Measurements from ENCODE around the gene CARD9. TPM values are rescaled to one million over a fixed set of nuclear protein-coding genes. Genes with fewer than 3 reads are reported as not detected.

Gene CARD9
- total and polyA plus RNA-seq, 2 of the 4 experiments (the other 2 are of a cell fraction), result 0.36 to 1.9 TPM

- TSS peak; percentile 76 for BruUV-seq (replicated peaks)
- Histone ChIP-seq H3K56ac (ENCODE audit: extremely low read depth, insufficient read depth, low read length) (no peak overlapping the region), H3K23ac (ENCODE audit: low read depth, low read length) (no peak overlapping the region), H3K18ac (ENCODE audit: low read depth, low read length) (no peak overlapping the region), H3K14ac (replicated peaks; ENCODE audit: low read depth, low read length) (no peak overlapping the region), H3K4me3 (ENCODE audit: insufficient read depth, low read depth, low read length) (no peak overlapping the region), H2AFZ (replicated peaks; ENCODE audit: low read length, poor library complexity) (no peak overlapping the region), H4K91ac (ENCODE audit: insufficient read depth, low read depth, low read length) (no peak overlapping the region), H3K27ac (ENCODE audit: insufficient read depth, low read length) (no peak overlapping the region), H3K4ac (ENCODE audit: low read depth, low read length) (no peak overlapping the region), H2BK120ac (ENCODE audit: low read depth, low read length) (no peak overlapping the region), H2BK15ac (ENCODE audit: low read depth, low read length) (no peak overlapping the region), H2AK5ac (ENCODE audit: low read depth, low read length) (no peak overlapping the region), H3K9me1 (ENCODE audit: insufficient read depth, low read length) (no peaks in the 10 kb centered on the region), H2BK5ac (ENCODE audit: low read depth, low read length, poor library complexity, severe bottlenecking) (no peak overlapping the region), H3K4me1 (ENCODE audit: control insufficient read depth, insufficient read depth, low read length) (no peaks in the 10 kb centered on the region), H3K27me3 (ENCODE audit: control insufficient read depth, insufficient read depth, low read length) (no peaks in the 10 kb centered on the region), H4K5ac (ENCODE audit: low read depth, low read length) (no peak overlapping the region), H3K9me3 (ENCODE audit: control insufficient read depth, insufficient read depth, low read length) (no peaks in the 10 kb centered on the region), H2AK9ac (replicated peaks; ENCODE audit: low read depth, low read length, poor library complexity) (no peak overlapping the region), H3K36me3 (ENCODE audit: control insufficient read depth, insufficient read depth, low read length) (peaks cover 71% of the 10 kb centered on the region), H2BK20ac (ENCODE audit: low read depth, low read length) (no peak overlapping the region), H3K79me1 (ENCODE audit: low read depth in 1 of 2, low read length in 2 of 2) (peaks cover 0 to 4% of the 10 kb centered on the region in 2 experiments; a peak in 2 of 4 replicates), H3K9ac (ENCODE audit: low read depth, low read length) (no peak overlapping the region), H4K20me1 (ENCODE audit: insufficient read depth, low read length) (no peaks in the 10 kb centered on the region), H4K8ac (ENCODE audit: low read depth in 2 of 2, low read length in 2 of 2) (no peak overlapping the region), H3K4me2 (ENCODE audit: low read depth, low read length) (no peak overlapping the region)
- dilution Hi-C loops (cut with HindIII; ENCODE audit: low sequenced_read_pairs, unreplicated experiment) (no loop called here), in situ Hi-C loops (cut with MboI; ENCODE audit: low sequenced_read_pairs) (no loop called here), intact Hi-C loops (cut with micrococcal nuclease) (no loop called here)
- ATAC-seq (ENCODE audit: low read depth), result no peak
- POLR2A ChIA-PET (ENCODE audit: unreplicated experiment), result no interaction called here
- WGBS, 2 experiments (ENCODE audit: extremely low coverage in 2 of 2, insufficient read length in 1 of 2), result 93% methylated on average over 8 of the region's 13 CpGs; no CpG with 5 or more reads in 1 of the 2 experiments
- CTCF ChIA-PET, result interaction anchor here (1.6 kb wide), 1 partner anchor 13 kb away, joined by 3 read pairs; no protein-coding TSS in a partner anchor
- TF ChIP-seq USF2 (IDR thresholded peaks at IDR 0.05; ENCODE audit: low read depth, low read length), result no peak
- TF ChIP-seq BHLHE40 (IDR thresholded peaks at IDR 0.05; ENCODE audit: low read depth, low read length), result no peak
- TF ChIP-seq CEBPB (IDR thresholded peaks at IDR 0.05; ENCODE audit: low read depth, low read length), result no peak
- TF ChIP-seq MAFK (IDR thresholded peaks at IDR 0.05; ENCODE audit: low read depth, low read length), result no peak
- TF ChIP-seq MXI1 (IDR thresholded peaks at IDR 0.05; ENCODE audit: borderline replicate concordance, low read depth, low read length), result no peak
- no peak for TF ChIP-seq SMC3 (IDR thresholded peaks at IDR 0.05; ENCODE audit: low read depth, low read length)
- no peak for TF ChIP-seq RFX5 (IDR thresholded peaks at IDR 0.05; ENCODE audit: low read depth, low read length)
- TF ChIP-seq CTCF (conservative IDR thresholded peaks at IDR 0.05; ENCODE audit: low read depth, low read length), result no peak
- TF ChIP-seq POLR2A (IDR thresholded peaks at IDR 0.05; ENCODE audit: low read depth, low read length), result no peak
- TF ChIP-seq NFE2L2 (IDR thresholded peaks at IDR 0.05; ENCODE audit: low read depth, low read length), result no peak
- TF ChIP-seq RCOR1 (IDR thresholded peaks at IDR 0.05; ENCODE audit: insufficient replicate concordance, low read length), result no peak
- TF ChIP-seq ELK1 (IDR thresholded peaks at IDR 0.05; ENCODE audit: borderline replicate concordance, low read depth, low read length), result no peak
- TF ChIP-seq RAD21 (IDR thresholded peaks at IDR 0.05; ENCODE audit: low read length), result no peak
- no peak for TF ChIP-seq MAZ (IDR thresholded peaks at IDR 0.05; ENCODE audit: borderline replicate concordance, low read depth, low read length)
- TF ChIP-seq FOS (IDR thresholded peaks at IDR 0.05; ENCODE audit: low read depth, low read length), result no peak
- TF ChIP-seq CHD1 (IDR thresholded peaks at IDR 0.05; ENCODE audit: low read depth, low read length), result no peak
- no peak for DNase-seq
These were observed 12.5 kb upstream of the CARD9 start for GRCh38 chr9:136386018-136386417.

Measured in IMR-90 (cell line).